T1000 (cell line): Measurements from ENCODE around the gene HEBP2.

Experiments
- DNase-seq: peaks from one replicate; lab custom pipeline; 2025; ENCODE audit warnings: mixed read lengths; lab: John Stamatoyannopoulos, UW

Gene HEBP2

GRCh38 chr6:138397128-138398122 is 6.6 kb upstream of the HEBP2 start:
- DNase-seq: no peak

GRCh38 chr6:138400326-138400725 is 3.7 kb upstream of the HEBP2 start:
- no peak for DNase-seq

GRCh38 chr6:138401960-138402837 is 1.8 kb upstream of the HEBP2 start:
- DNase-seq: no peak

GRCh38 chr6:138402838-138403187 is 1.2 kb upstream of the HEBP2 start:
- no peak for DNase-seq

GRCh38 chr6:138403324-138403800 is 661 bp upstream of the HEBP2 start:
- no peak for DNase-seq

- DNase-seq: no peak
These were observed 779 bp downstream of the HEBP2 start for GRCh38 chr6:138404666-138405337.

GRCh38 chr6:138405816-138406413 is 1.9 kb downstream of the HEBP2 start:
- no peak for DNase-seq

GRCh38 chr6:138406443-138406842 is 2.4 kb downstream of the HEBP2 start:
- DNase-seq: no peak

- DNase-seq: no peak
These were observed 6.2 kb downstream of the HEBP2 start for GRCh38 chr6:138410048-138410735.

GRCh38 chr6:138410972-138411880 is 7.2 kb downstream of the HEBP2 start:
- peak; percentile 29 for DNase-seq

- DNase-seq: no peak
These were observed 11.1 kb downstream of the HEBP2 start for GRCh38 chr6:138415125-138415524.

- DNase-seq: no peak
These were observed 12.2 kb downstream of the HEBP2 start for GRCh38 chr6:138416206-138416605.

- no peak for DNase-seq
These were observed 13.6 kb downstream of the HEBP2 start for GRCh38 chr6:138417493-138418117.

GRCh38 chr6:138418118-138418742 is 14.2 kb downstream of the HEBP2 start:
- DNase-seq: no peak

GRCh38 chr6:138419766-138420165 is 15.7 kb downstream of the HEBP2 start:
- no peak for DNase-seq

- DNase-seq: no peak
These were observed 16.3 kb downstream of the HEBP2 start for GRCh38 chr6:138420356-138420755.

- no peak for DNase-seq
These were observed 17.1 kb downstream of the HEBP2 start for GRCh38 chr6:138421089-138421488.

GRCh38 chr6:138421608-138422007 is 17.6 kb downstream of the HEBP2 start:
- DNase-seq: no peak

- no peak for DNase-seq
These were observed 18.8 kb downstream of the HEBP2 start for GRCh38 chr6:138422861-138423260.
